Kidney (tissue), 14 donors: ENCODE data around the gene HOXD9. TPM values are rescaled to one million over a fixed set of nuclear protein-coding genes. Genes with fewer than 3 reads are reported as not detected.
A peak's percentile ranks its signal among the peaks of the same experiment; 100 is the strongest.

Source experiments
- DNase-seq, 5 donors: peaks; one replicate each; pipeline ENCODE4 v3.0.0-alpha.2; 2013 to 2020
- FAIRE-seq: peaks from 2 replicates; lab custom pipeline; 2012; peaks lifted over from hg19 to GRCh38; lab: Jason Lieb, UNC
- H3K27ac ChIP-seq, 2 donors: one replicate each; pipeline ENCODE4 v1.7.0; 2013; ENCODE audit warnings: low read depth in 2 of 2, low read length in 2 of 2, inconsistent platforms in 1 of 2
- H3K27me3 ChIP-seq: one replicate; pipeline ENCODE4 v1.7.1; 2013; ENCODE audit warnings: low read length, inconsistent platforms; ENCODE audit not compliant: control insufficient read depth, insufficient read depth
- H3K36me3 ChIP-seq, 3 donors: one replicate each; pipeline versions ENCODE4 v1.7.0 to v1.7.1; 2013; ENCODE audit warnings: low read length in 3 of 3, control low read depth in 1 of 3, inconsistent platforms in 1 of 3; ENCODE audit not compliant: insufficient read depth in 3 of 3, control insufficient read depth in 2 of 3
- H3K4me1 ChIP-seq, 3 donors: one replicate each; pipeline versions ENCODE4 v1.7.0 to v1.7.1; 2013; ENCODE audit warnings: low read length in 3 of 3, inconsistent platforms in 1 of 3, low read depth in 1 of 3; ENCODE audit not compliant: control insufficient read depth in 2 of 3, insufficient read depth in 2 of 3
- H3K4me3 ChIP-seq, 3 donors: one replicate each; pipeline versions ENCODE4 v1.7.0 to v1.8.1; 2013; ENCODE audit warnings: low read length in 3 of 3, control low read depth in 1 of 3, inconsistent platforms in 1 of 3
- H3K9ac ChIP-seq, 3 donors: one replicate each; pipeline versions ENCODE4 v1.7.0 to v1.7.1; 2013; ENCODE audit warnings: low read length in 3 of 3, control low read depth in 1 of 3, inconsistent platforms in 1 of 3
- H3K9me3 ChIP-seq, 3 donors: one replicate each; pipeline versions ENCODE4 v1.7.0 to v1.7.1; 2013; ENCODE audit warnings: low read length in 3 of 3, control low read depth in 1 of 3, inconsistent platforms in 1 of 3; ENCODE audit not compliant: control insufficient read depth in 2 of 3, insufficient read depth in 1 of 3
- CTCF ChIP-seq: IDR thresholded peaks from 3 replicates; pipeline ENCODE4 v1.5.1; 2012; ENCODE audit warnings: mild to moderate bottlenecking, moderate library complexity, borderline replicate concordance; ENCODE audit not compliant: insufficient read depth; ENCODE audit errors: extremely low read depth
- intact Hi-C: fragments of 100-400 bp; cut with DNase I; formaldehyde crosslinking; loops from one replicate; pipeline ENCODE4 v1.11.1; 2022
- polyA plus RNA-seq: library from polyadenylated mRNA; stranded (reverse); fragments of 350-450 nt; fragmentation: Illumina TruSeq; extraction: RNeasy Lipid Tissue Mini Kit (QIAGEN cat#74804); gene quantifications from one replicate; pipeline ENCODE4 v1.2.3, GENCODE V29; 2014; ENCODE audit warnings: low read depth, low replicate concordance; ENCODE audit not compliant: insufficient read depth
- total RNA-seq: library from RNA; stranded (reverse); fragmentation: NEBNext Ultra II Directional; extraction: Animal tissue kit (Norgen Biotek cat#: 25700); gene quantifications from one replicate; pipeline ENCODE4 v1.2.1, GENCODE V29; 2021
- donor health status: control.
- donor health status: control.
- donor health status: control.
- donor health status: control.
- donor health status: control.
- donor health status: DM: yes; HTN: yes; CAD: no.
- donor health status: Normal renal cell carcinoma (clear cell type).

Gene HOXD9
- total and polyA plus RNA-seq, 2 donors from 2014 or later: 36.4 to 36.5 TPM

- FAIRE-seq (no peak), DNase-seq (peak; percentile 91 to 97 (median 96))
- Histone ChIP-seq H3K27me3 (no peaks in the 10 kb centered on the region), H3K9me3 (no peaks in the 10 kb centered on the region), H3K9ac (peak overlapping the region; percentile 81 to 96 (median 90)), H3K4me3 (peak overlapping the region; percentile 67 to 85 (median 81)), H3K4me1 (peaks cover 5 to 15% (median 13%) of the 10 kb centered on the region in 3 donors), H3K36me3 (no peaks in the 10 kb centered on the region), H3K27ac (peak overlapping the region; percentile 89 to 94)
- TF ChIP-seq CTCF: no peak
- intact Hi-C loops: no loop called here
Measured at GRCh38 chr2:176130147-176130956, 7.8 kb downstream of the HOXD9 start.

GRCh38 chr2:176130957-176131847 is 8.7 kb downstream of the HOXD9 start:
- peak in 1 of 5 donors; percentile 39 for DNase-seq
- no peak for FAIRE-seq
- TF ChIP-seq CTCF: no peak
- Histone ChIP-seq H3K27ac (peak overlapping the region; percentile 89 to 94), H3K4me3 (peak overlapping the region; percentile 67 to 85 (median 81)), H3K9ac (peak overlapping the region; percentile 81 to 96 (median 90)), H3K27me3 (no peaks in the 10 kb centered on the region), H3K36me3 (no peaks in the 10 kb centered on the region), H3K4me1 (peaks cover 5 to 12% (median 9%) of the 10 kb centered on the region in 3 donors), H3K9me3 (no peaks in the 10 kb centered on the region)
- intact Hi-C loops: no loop called here

GRCh38 chr2:176131848-176132158 is 9.3 kb downstream of the HOXD9 start:
- H3K27me3 ChIP-seq: no peaks in the 10 kb centered on the region
- no peak for FAIRE-seq
- intact Hi-C loops: no loop called here

More at GRCh38 chr2:176131848-176132158, 9.3 kb downstream of the HOXD9 start:
- H3K9ac ChIP-seq: peak overlapping the region; percentile 90 to 96 (median 95)
- peak overlapping the region; percentile 94 to 97 for H3K27ac ChIP-seq
- no peak for DNase-seq
- peak overlapping the region; percentile 67 to 85 (median 81) for H3K4me3 ChIP-seq
- peaks cover 5 to 12% (median 8%) of the 10 kb centered on the region in 3 donors for H3K4me1 ChIP-seq
- no peaks in the 10 kb centered on the region for H3K36me3 ChIP-seq
- TF ChIP-seq CTCF: no peak
- H3K9me3 ChIP-seq: no peaks in the 10 kb centered on the region
